Measurements from ENCODE around the gene XKR7.
A peak's percentile ranks its signal among the peaks of the same experiment; 100 is the strongest.

XKR7 gene

GRCh38 chr20:31963889-31964288, 4.1 kb upstream of the XKR7 start:
- no peak for TF ChIP-seq CTCF (IDR thresholded peaks at IDR 0.05; ENCODE audit: borderline replicate concordance, control extremely low read depth, extremely low read depth, insufficient read depth, missing control alignments)
- in situ Hi-C loops (cut with MboI; ENCODE audit: low sequenced_read_pairs, unreplicated experiment) = no loop called here
- no peak for DNase-seq (ENCODE audit: low spot score)

GRCh38 chr20:31966991-31967655, 828 bp upstream of the XKR7 start:
- TF ChIP-seq CTCF (IDR thresholded peaks at IDR 0.05; ENCODE audit: borderline replicate concordance, control extremely low read depth, extremely low read depth, insufficient read depth, missing control alignments) = no peak
- no peak for DNase-seq (ENCODE audit: low spot score)
- in situ Hi-C loops (cut with MboI; ENCODE audit: low sequenced_read_pairs, unreplicated experiment) = no loop called here

GRCh38 chr20:31968291-31969126, 558 bp downstream of the XKR7 start:
- in situ Hi-C loops (cut with MboI; ENCODE audit: low sequenced_read_pairs, unreplicated experiment) = no loop called here
- TF ChIP-seq CTCF (IDR thresholded peaks at IDR 0.05; ENCODE audit: borderline replicate concordance, control extremely low read depth, extremely low read depth, insufficient read depth, missing control alignments) = no peak
- peak; percentile 96 for DNase-seq (ENCODE audit: low spot score)

GRCh38 chr20:31969991-31970390, 2.0 kb downstream of the XKR7 start:
- in situ Hi-C loops (cut with MboI; ENCODE audit: low sequenced_read_pairs, unreplicated experiment) = no loop called here
- no peak for TF ChIP-seq CTCF (IDR thresholded peaks at IDR 0.05; ENCODE audit: borderline replicate concordance, control extremely low read depth, extremely low read depth, insufficient read depth, missing control alignments)

GRCh38 chr20:31972471-31973021, 4.6 kb downstream of the XKR7 start:
- DNase-seq (ENCODE audit: low spot score) = no peak
- no peak for TF ChIP-seq CTCF (IDR thresholded peaks at IDR 0.05; ENCODE audit: borderline replicate concordance, control extremely low read depth, extremely low read depth, insufficient read depth, missing control alignments)
- in situ Hi-C loops (cut with MboI; ENCODE audit: low sequenced_read_pairs, unreplicated experiment) = no loop called here

More at GRCh38 chr20:31969991-31970390, 2.0 kb downstream of the XKR7 start:
- no peak for DNase-seq (ENCODE audit: low spot score)

GRCh38 chr20:31974296-31974695, 6.3 kb downstream of the XKR7 start:
- in situ Hi-C loops (cut with MboI; ENCODE audit: low sequenced_read_pairs, unreplicated experiment) = no loop called here
- DNase-seq (ENCODE audit: low spot score) = no peak
- no peak for TF ChIP-seq CTCF (IDR thresholded peaks at IDR 0.05; ENCODE audit: borderline replicate concordance, control extremely low read depth, extremely low read depth, insufficient read depth, missing control alignments)
